ENCODE measurements around the gene EMD.

Gene EMD

GRCh38 chrX:154397888-154398667 is 19.0 kb downstream of the EMD start, which contains the start of gene RPL10:
Gene RPL10, plus strand, starts transcription at chrX:154398377. Its CDS starts 143 bp downstream, at chrX:154398520.
- no peak for TF ChIP-seq CTCF (IDR thresholded peaks at IDR 0.05)

GRCh38 chrX:154398668-154399526 is 19.8 kb downstream of the EMD start:
- TF ChIP-seq CTCF (IDR thresholded peaks at IDR 0.05): peak; percentile 76

GRCh38 chrX:154399527-154400368 is 20.7 kb downstream of the EMD start:
- TF ChIP-seq CTCF (IDR thresholded peaks at IDR 0.05): no peak

- TF ChIP-seq CTCF (IDR thresholded peaks at IDR 0.05): no peak
Observed at GRCh38 chrX:154401045-154401799, 22.1 kb downstream of the EMD start.

- no peak for TF ChIP-seq CTCF (IDR thresholded peaks at IDR 0.05)
Observed at GRCh38 chrX:154401918-154402621, 23.0 kb downstream of the EMD start.

- TF ChIP-seq CTCF (IDR thresholded peaks at IDR 0.05): no peak
Observed at GRCh38 chrX:154402622-154403127, 23.6 kb downstream of the EMD start.

Data from LNCAP (cell line).